Measurements from ENCODE around the gene TOGARAM2.

DNA sequence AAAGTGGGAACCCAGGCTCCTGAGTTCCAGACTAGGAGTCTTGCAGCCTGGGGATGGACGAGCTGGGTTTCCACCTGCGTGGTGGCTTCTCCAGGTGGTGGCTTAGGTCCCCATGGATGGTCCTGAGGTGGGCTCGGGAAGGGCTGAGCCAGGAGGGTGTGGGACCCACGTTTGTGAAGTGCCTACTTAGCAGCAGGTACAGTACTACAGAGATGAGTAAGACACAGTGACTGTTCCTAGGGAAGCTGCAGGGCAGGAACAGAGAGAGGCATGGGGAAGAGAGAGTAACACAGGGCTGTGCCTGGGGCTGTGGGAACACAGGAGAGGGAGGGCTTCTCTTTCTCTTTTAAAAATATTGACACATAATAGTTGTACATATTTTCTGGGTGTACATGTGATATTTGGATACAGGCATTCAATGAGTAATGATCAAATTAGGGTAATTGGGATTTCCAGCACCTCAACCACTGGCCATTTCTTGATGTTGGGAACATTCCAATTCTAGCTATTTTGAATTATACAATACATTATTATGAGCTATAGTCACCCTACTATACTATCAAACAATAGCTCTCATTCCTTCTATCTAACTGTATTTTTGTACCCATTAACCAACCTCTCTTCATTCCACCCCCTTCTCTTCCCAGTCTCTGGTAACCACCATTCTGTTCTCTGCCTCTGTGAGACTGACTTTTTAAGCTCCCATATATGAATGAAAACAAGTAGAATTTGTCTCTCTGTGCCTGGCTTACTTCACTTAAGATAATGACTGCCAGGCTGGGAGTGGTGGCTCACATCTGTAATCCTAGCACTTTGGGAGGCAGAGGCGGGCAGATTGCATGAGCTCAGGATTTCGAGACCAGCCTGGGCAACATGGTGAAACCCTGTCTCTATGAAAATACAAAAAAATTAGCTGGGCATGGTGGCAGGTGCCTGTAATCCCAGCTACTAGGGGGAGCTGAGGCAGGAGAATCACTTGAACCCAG, 15.0 kb downstream of the TOGARAM2 start:
- no peak for TF ChIP-seq GATA2 (IDR thresholded peaks at IDR 0.05; ENCODE audit: low read depth, low read length)
- no peak for TF ChIP-seq GATA3 (IDR thresholded peaks at IDR 0.05; ENCODE audit: low read depth, low read length)
